PC-3 (cell line): ENCODE measurements around the gene ILF3. TPM values are rescaled to one million over a fixed set of nuclear protein-coding genes. Genes with fewer than 3 reads are reported as not detected.
"Not testable (repeated sequence)": the region's sequence is repeated elsewhere in the genome, so short reads cannot be mapped to it uniquely, and the experiment has no call there.

Experiments
- ATAC-seq: fragments of 200-7000 bp; cut with Tn5 transposase; 2 replicates; pipeline ENCODE4 v1.9.1; 2020; ENCODE audit warnings: mild to moderate bottlenecking, moderate library complexity
- BruUV-seq: library from RNA; stranded (reverse); fragments of 400-500 nt; replicated peaks from 2 replicates; lab custom pipeline; 2021; lab: Mats Ljungman, UMichigan
- CTCF ChIA-PET: fragments of 300-600 bp; sonication (Branson Sonifier 250); formaldehyde crosslinking; loops from one replicate; lab custom pipeline; 2022; ENCODE audit warnings: antibody characterized with exemption; lab: Charles Lee
- POLR2A ChIA-PET: fragments of 300-600 bp; sonication (Branson Sonifier 250); formaldehyde crosslinking; loops from one replicate; lab custom pipeline; 2022; ENCODE audit warnings: antibody characterized with exemption; ENCODE audit not compliant: unreplicated experiment; lab: Charles Lee
- DNase-seq: peaks from one replicate; pipeline ENCODE4 v3.0.0-alpha.2; 2015
- H2AFZ ChIP-seq: fragments of 300-600 bp; sonication (generic); 2 replicates; pipeline ENCODE4 v1.6.0; 2016; ENCODE audit warnings: antibody characterized with exemption, low read length
- H3F3A ChIP-seq: fragments of 300-600 bp; sonication (generic); one replicate; pipeline ENCODE4 v1.6.0; 2017; ENCODE audit warnings: antibody characterized with exemption, low read length, control low read depth, mild to moderate bottlenecking; ENCODE audit not compliant: unreplicated experiment
- H3K27ac ChIP-seq: fragments of 300-600 bp; sonication (generic); 2 replicates; pipeline ENCODE4 v1.5.1; 2016; ENCODE audit warnings: mild to moderate bottlenecking, low read length
- H3K27me3 ChIP-seq: fragments of 300-600 bp; sonication (generic); 2 replicates; pipeline ENCODE4 v1.6.1; 2016; ENCODE audit warnings: low read length, mixed read lengths
- H3K36me3 ChIP-seq: fragments of 300-600 bp; sonication (generic); 2 replicates; pipeline ENCODE4 v1.6.1; 2016; ENCODE audit warnings: low read depth, mixed run types, low read length, mixed read lengths
- H3K4me1 ChIP-seq: fragments of 300-600 bp; sonication (generic); 2 replicates; pipeline ENCODE4 v1.5.1; 2016; ENCODE audit warnings: low read length; ENCODE audit not compliant: insufficient read depth
- H3K4me2 ChIP-seq: fragments of 300-600 bp; sonication (generic); 2 replicates; pipeline ENCODE4 v1.6.0; 2016; ENCODE audit warnings: low read length
- H3K4me3 ChIP-seq: fragments of 300-600 bp; sonication (generic); 2 replicates; pipeline ENCODE4 v1.5.1; 2016; ENCODE audit warnings: mild to moderate bottlenecking, low read length, mixed read lengths
- H3K79me2 ChIP-seq: fragments of 300-600 bp; sonication (generic); 2 replicates; pipeline ENCODE4 v1.6.1; 2017; ENCODE audit warnings: low read length, mixed read lengths
- H3K9ac ChIP-seq: fragments of 300-600 bp; sonication (generic); 2 replicates; pipeline ENCODE4 v1.6.0; 2016; ENCODE audit warnings: mild to moderate bottlenecking, low read length
- H3K9me2 ChIP-seq: fragments of 300-600 bp; sonication (generic); replicated peaks from 2 replicates; pipeline ENCODE4 v1.6.1; 2016; ENCODE audit warnings: mixed run types, low read length, mixed read lengths
- H3K9me3 ChIP-seq: fragments of 300-600 bp; sonication (generic); 2 replicates; pipeline ENCODE4 v1.6.1; 2016; ENCODE audit warnings: low read length, mixed read lengths
- H4K20me1 ChIP-seq: fragments of 300-600 bp; sonication (generic); 2 replicates; pipeline ENCODE4 v1.6.1; 2016; ENCODE audit warnings: low read length, mixed read lengths
- EZH2 ChIP-seq: fragments of 300-600 bp; sonication (generic); IDR thresholded peaks from one replicate; pipeline ENCODE4 v1.6.1; 2017; ENCODE audit warnings: antibody characterized with exemption, mild to moderate bottlenecking, low read length; ENCODE audit not compliant: unreplicated experiment
- EZH2phosphoT487 ChIP-seq: fragments of 300-600 bp; sonication (generic); IDR thresholded peaks from 2 replicates; pipeline ENCODE4 v1.6.1; 2018; ENCODE audit warnings: mild to moderate bottlenecking, antibody characterized with exemption, low read length, borderline replicate concordance
- intact Hi-C: fragments of 100-400 bp; cut with micrococcal nuclease; formaldehyde crosslinking; loops from 2 replicates; pipeline ENCODE4 v1.9.0; 2023
- total RNA-seq: library from RNA; depleted of rRNA; stranded (reverse); fragments of >200 nt; gene quantifications from 2 replicates; pipeline ENCODE4 v1.2.3, GENCODE V29; 2014
- TF ChIP-seq, protein P1 (sequence below): fragments of 300-600 bp; sonication (generic); conservative IDR thresholded peaks from 2 replicates; pipeline ENCODE4 v1.5.1; 2017; ENCODE audit warnings: antibody characterized with exemption, low read depth, mild to moderate bottlenecking, low read length

The ILF3 gene
- total RNA-seq, 1 experiment from 2014 or later: 322 TPM

DNA sequence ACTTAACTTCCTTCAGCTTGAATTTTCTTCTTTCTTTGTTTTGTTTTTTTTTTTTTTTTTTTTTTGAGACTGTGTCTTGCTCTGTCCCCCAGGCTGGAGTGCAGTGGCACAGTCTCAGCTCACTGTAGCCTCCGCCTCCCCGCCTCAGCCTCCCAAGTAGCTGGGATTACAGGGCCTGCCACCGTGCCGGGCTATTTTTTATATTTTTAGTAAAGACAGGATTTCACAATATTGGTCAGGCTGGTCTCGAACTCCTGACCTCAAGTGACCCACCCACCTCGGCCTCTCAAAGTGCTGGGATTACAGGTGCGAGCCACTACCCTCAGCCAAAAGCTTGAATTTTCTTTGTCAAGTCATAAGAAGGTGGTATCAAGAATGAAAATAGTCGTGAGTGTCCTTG, 21.1 kb downstream of the ILF3 start:
- H3K9me3 ChIP-seq, DNase-seq, BruUV-seq, H3K9ac ChIP-seq, H3K9me2 ChIP-seq, H3K27me3 ChIP-seq, POLR2A ChIA-PET, H2AFZ ChIP-seq, CTCF ChIA-PET, H3K4me3 ChIP-seq, intact Hi-C loops, ATAC-seq, H3K4me2 ChIP-seq, H3F3A ChIP-seq, H3K27ac ChIP-seq, H3K4me1 ChIP-seq: not testable (repeated sequence)
- Histone ChIP-seq H3K36me3 (peaks cover 81% of the 10 kb centered on the region), H3K79me2 (peaks cover 82% of the 10 kb centered on the region), H4K20me1 (peaks cover 61% of the 10 kb centered on the region)

DNA sequence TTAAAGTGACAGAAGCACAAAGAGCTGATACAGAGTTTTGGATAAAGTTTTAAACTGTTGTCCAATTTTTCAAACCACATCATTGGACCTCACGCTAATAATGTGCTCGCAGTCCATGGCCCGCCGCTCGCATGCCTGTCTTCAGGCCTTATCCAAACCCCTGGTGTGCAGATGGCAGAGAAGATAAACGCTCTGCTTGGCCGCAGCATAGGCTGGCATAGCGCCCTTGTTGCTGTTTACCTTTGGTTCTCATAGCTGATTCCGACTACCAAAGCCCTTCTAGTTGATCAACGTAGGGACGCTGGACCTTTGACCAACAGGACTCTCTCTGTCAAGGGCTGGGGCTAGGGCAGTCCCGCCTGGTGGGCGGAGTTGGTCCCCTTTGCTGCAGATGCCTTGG, 23.6 kb downstream of the ILF3 start:
- ChIA-PET CTCF (no interaction called here), POLR2A (interaction anchor here (0.6 kb wide), 1 partner anchor 68 kb away, joined by 6 read pairs; no protein-coding TSS in a partner anchor)
- Histone ChIP-seq H3K79me2 (peaks cover 62% of the 10 kb centered on the region), H3K9me2 (no peaks in the 10 kb centered on the region), H2AFZ (no peak overlapping the region), H3K4me3 (no peak overlapping the region), H4K20me1 (peaks cover 50% of the 10 kb centered on the region), H3K4me1 (no peaks in the 10 kb centered on the region), H3K27ac (no peak overlapping the region), H3K36me3 (peaks cover 85% of the 10 kb centered on the region), H3K27me3 (no peaks in the 10 kb centered on the region), H3K9me3 (no peaks in the 10 kb centered on the region), H3K4me2 (no peak overlapping the region), H3K9ac (no peak overlapping the region), H3F3A (peaks cover 3% of the 10 kb centered on the region)
- BruUV-seq: TSS peak; percentile 1
- no peak for ATAC-seq
- intact Hi-C loops: no loop called here
- no peak for TF ChIP-seq EZH2
- TF ChIP-seq EZH2phosphoT487: no peak
- TF ChIP-seq, protein P1, sequence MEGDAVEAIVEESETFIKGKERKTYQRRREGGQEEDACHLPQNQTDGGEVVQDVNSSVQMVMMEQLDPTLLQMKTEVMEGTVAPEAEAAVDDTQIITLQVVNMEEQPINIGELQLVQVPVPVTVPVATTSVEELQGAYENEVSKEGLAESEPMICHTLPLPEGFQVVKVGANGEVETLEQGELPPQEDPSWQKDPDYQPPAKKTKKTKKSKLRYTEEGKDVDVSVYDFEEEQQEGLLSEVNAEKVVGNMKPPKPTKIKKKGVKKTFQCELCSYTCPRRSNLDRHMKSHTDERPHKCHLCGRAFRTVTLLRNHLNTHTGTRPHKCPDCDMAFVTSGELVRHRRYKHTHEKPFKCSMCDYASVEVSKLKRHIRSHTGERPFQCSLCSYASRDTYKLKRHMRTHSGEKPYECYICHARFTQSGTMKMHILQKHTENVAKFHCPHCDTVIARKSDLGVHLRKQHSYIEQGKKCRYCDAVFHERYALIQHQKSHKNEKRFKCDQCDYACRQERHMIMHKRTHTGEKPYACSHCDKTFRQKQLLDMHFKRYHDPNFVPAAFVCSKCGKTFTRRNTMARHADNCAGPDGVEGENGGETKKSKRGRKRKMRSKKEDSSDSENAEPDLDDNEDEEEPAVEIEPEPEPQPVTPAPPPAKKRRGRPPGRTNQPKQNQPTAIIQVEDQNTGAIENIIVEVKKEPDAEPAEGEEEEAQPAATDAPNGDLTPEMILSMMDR: no peak
- DNase-seq: no peak

DNA sequence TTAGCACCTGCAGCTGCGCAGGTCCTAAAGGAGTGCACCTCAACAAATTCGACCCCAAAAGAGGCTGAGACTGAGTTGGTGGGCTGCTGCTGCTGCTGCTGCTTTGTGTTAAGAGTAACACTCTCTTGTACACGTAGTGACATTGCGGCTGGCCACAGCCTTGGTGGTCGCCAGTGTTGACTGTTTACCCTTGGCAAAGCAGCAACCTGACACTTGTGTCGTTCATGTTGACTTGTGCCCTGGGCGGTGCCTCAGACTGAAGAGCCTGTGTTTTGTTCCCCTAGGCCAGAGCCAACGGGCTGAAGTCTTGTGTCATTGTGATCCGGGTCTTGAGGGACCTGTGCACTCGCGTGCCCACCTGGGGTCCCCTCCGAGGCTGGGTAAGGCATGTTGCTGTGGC, 24.7 kb downstream of the ILF3 start:
- no peak overlapping the region for H3K9ac ChIP-seq
- H3K27me3 ChIP-seq: no peaks in the 10 kb centered on the region
- peaks cover 3% of the 10 kb centered on the region for H3F3A ChIP-seq
- no peaks in the 10 kb centered on the region for H3K4me1 ChIP-seq
- DNase-seq (no peak), ATAC-seq (no peak)
- ChIA-PET POLR2A (no interaction called here), CTCF (no interaction called here)
- no peak overlapping the region for H3K4me3 ChIP-seq
- H2AFZ ChIP-seq: no peak overlapping the region
- no TSS peak for BruUV-seq
- intact Hi-C loops: no loop called here
- no peak overlapping the region for H3K4me2 ChIP-seq
- TF ChIP-seq, protein P1: no peak
- no peak for TF ChIP-seq EZH2phosphoT487
- H3K27ac ChIP-seq: no peak overlapping the region
- H4K20me1 ChIP-seq: peaks cover 45% of the 10 kb centered on the region
- peaks cover 85% of the 10 kb centered on the region for H3K36me3 ChIP-seq
- no peaks in the 10 kb centered on the region for H3K9me3 ChIP-seq
- no peaks in the 10 kb centered on the region for H3K9me2 ChIP-seq
- H3K79me2 ChIP-seq: peaks cover 51% of the 10 kb centered on the region
